HepG2 (cell line): ENCODE data around the gene RIPK3. TPM values are rescaled to one million over a fixed set of nuclear protein-coding genes. Genes with fewer than 3 reads are reported as not detected.

ENCODE experiments used
- DZIP1 ChIP-seq: sonication (generic); formaldehyde crosslinking; IDR thresholded peaks from 2 replicates; pipeline ENCODE4 v1.5.0; 2020; ENCODE audit warnings: mild to moderate bottlenecking, missing genetic modification reagents
- ESRRA ChIP-seq: sonication (generic); formaldehyde crosslinking; IDR thresholded peaks from 2 replicates; pipeline ENCODE4 v1.5.1; 2020; ENCODE audit warnings: mild to moderate bottlenecking, low read depth, missing genetic modification reagents
- FOSL2 ChIP-seq: sonication (generic); formaldehyde crosslinking; IDR thresholded peaks from 2 replicates; pipeline ENCODE4 v1.4.0; 2020; ENCODE audit warnings: missing genetic modification reagents
- GATAD2A ChIP-seq: IDR thresholded peaks from 2 replicates; pipeline ENCODE4 v1.6.1; 2016
- GTF3A ChIP-seq: sonication (generic); formaldehyde crosslinking; conservative IDR thresholded peaks from 2 replicates; pipeline ENCODE4 v1.4.0; 2020; ENCODE audit warnings: mild to moderate bottlenecking, missing genetic modification reagents
- KDM6A ChIP-seq: IDR thresholded peaks from 2 replicates; pipeline ENCODE4 v1.6.1; 2016; ENCODE audit warnings: low read depth
- NFAT5 ChIP-seq: sonication (generic); formaldehyde crosslinking; IDR thresholded peaks from 2 replicates; pipeline ENCODE4 v1.4.0; 2020; ENCODE audit warnings: missing genetic modification reagents
- NPAS2 ChIP-seq: sonication (generic); formaldehyde crosslinking; IDR thresholded peaks from 2 replicates; pipeline ENCODE4 v1.8.0; 2022; ENCODE audit warnings: mild to moderate bottlenecking, missing genetic modification reagents, borderline replicate concordance
- NR1H2 ChIP-seq: sonication (generic); formaldehyde crosslinking; IDR thresholded peaks from 2 replicates; pipeline ENCODE4 v1.8.1; 2022; ENCODE audit warnings: low read depth, missing genetic modification reagents, borderline replicate concordance
- SAP130 ChIP-seq: IDR thresholded peaks from 2 replicates; pipeline ENCODE4 v1.6.1; 2016; ENCODE audit warnings: low read depth
- SNAI1 ChIP-seq: sonication (generic); formaldehyde crosslinking; IDR thresholded peaks from 2 replicates; pipeline ENCODE4 v1.5.0; 2020; ENCODE audit warnings: mild to moderate bottlenecking, missing genetic modification reagents, borderline replicate concordance
- SP2 ChIP-seq: sonication (generic); formaldehyde crosslinking; IDR thresholded peaks from 2 replicates; pipeline ENCODE4 v1.5.1; 2020; ENCODE audit warnings: mild to moderate bottlenecking, missing genetic modification reagents
- ZBTB7B ChIP-seq: sonication (generic); formaldehyde crosslinking; IDR thresholded peaks from 2 replicates; pipeline ENCODE4 v1.4.0; 2020; ENCODE audit warnings: missing genetic modification reagents
- ZKSCAN8 ChIP-seq: IDR thresholded peaks from 2 replicates; pipeline ENCODE4 v1.6.1; 2016; ENCODE audit warnings: borderline replicate concordance, missing genetic modification reagents, missing compliant biosample characterization
- ZNF33A ChIP-seq: sonication (generic); formaldehyde crosslinking; IDR thresholded peaks from 2 replicates; pipeline ENCODE4 v1.5.1; 2020; ENCODE audit warnings: missing genetic modification reagents, mild to moderate bottlenecking, moderate library complexity, borderline replicate concordance
- ZNF513 ChIP-seq: sonication (generic); formaldehyde crosslinking; conservative IDR thresholded peaks from 2 replicates; pipeline ENCODE4 v1.5.0; 2020; ENCODE audit warnings: missing genetic modification reagents
- ZNF567 ChIP-seq: sonication (generic); formaldehyde crosslinking; IDR thresholded peaks from 2 replicates; pipeline ENCODE4 v1.8.1; 2023; ENCODE audit warnings: mild to moderate bottlenecking, missing genetic modification reagents, borderline replicate concordance
- ZNF777 ChIP-seq: sonication (generic); formaldehyde crosslinking; IDR thresholded peaks from 2 replicates; pipeline ENCODE4 v1.4.0; 2020; ENCODE audit warnings: missing genetic modification reagents
- ZNF839 ChIP-seq: sonication (generic); formaldehyde crosslinking; IDR thresholded peaks from 2 replicates; pipeline ENCODE4 v1.4.0; 2020; ENCODE audit warnings: missing genetic modification reagents, mild to moderate bottlenecking, borderline replicate concordance
- ZNF891 ChIP-seq: sonication (generic); formaldehyde crosslinking; IDR thresholded peaks from 2 replicates; pipeline ENCODE4 v1.5.0; 2020; ENCODE audit warnings: mild to moderate bottlenecking, missing genetic modification reagents
- polyA plus RNA-seq, 8 experiments: library from polyadenylated mRNA; depleted of rRNA in 3 of 8; stranded (reverse) in 7 of 8; unstranded in 1 of 8; fragments of >200 nt; fragmentation: Illumina TruSeq in 4 of 8; extraction: Trizol in 4 of 8; gene quantifications; 2 replicates each; pipeline versions ENCODE4 v1.2.1 to v1.2.3, GENCODE V29; 2011 to 2016; ENCODE audit warnings: low read depth in 4 of 8, missing spikeins in 1 of 8, mixed read lengths in 1 of 8; ENCODE audit not compliant: insufficient read depth in 1 of 8
- total RNA-seq, 5 experiments: library from RNA; depleted of rRNA; stranded (reverse); fragments of >200 nt; fragmentation: Illumina TruSeq; extraction: Trizol; gene quantifications; 2 replicates each; pipeline ENCODE4 v1.2.3, GENCODE V29; 2016; ENCODE audit warnings: low read depth in 1 of 5

RIPK3 gene
- total and polyA plus RNA-seq, 2 of the 13 experiments (the other 11 are each of a cell fraction or from before 2014, with no cell fraction given), result not detected

GRCh38 chr14:24297190-24297964, 42.4 kb downstream of the RIPK3 start (continued):
- TF ChIP-seq ZKSCAN8 (CRISPR knock-in tag) (0 out of 2 replicates have a peak, but pooled peaks have one; percentile 51), ZBTB7B (CRISPR knock-in tag) (peak; percentile 53; the same call in 1 of the 2 replicates), NR1H2 (CRISPR knock-in tag) (no peak), ZNF513 (CRISPR knock-in tag) (no peak), SP2 (CRISPR knock-in tag) (no peak), KDM6A (CRISPR knock-in tag) (no peak), SAP130 (CRISPR knock-in tag) (peak; percentile 81), GTF3A (CRISPR knock-in tag) (0 out of 2 replicates have a peak, but pooled peaks have one; percentile 80), ZNF777 (no peak), ZNF891 (no peak), SNAI1 (CRISPR knock-in tag) (no peak), FOSL2 (no peak), NPAS2 (CRISPR knock-in tag) (no peak), ESRRA (CRISPR knock-in tag) (no peak), ZNF567 (CRISPR knock-in tag) (peak; percentile 30; the same call in 1 of the 2 replicates), ZNF33A (CRISPR knock-in tag) (no peak), GATAD2A (peak; percentile 63), NFAT5 (CRISPR knock-in tag) (no peak; the same call in 1 of the 2 replicates), ZNF839 (CRISPR knock-in tag) (no peak), DZIP1 (no peak)
